ENCODE measurements around the gene KRT37. TPM values are rescaled to one million over a fixed set of nuclear protein-coding genes. Genes with fewer than 3 reads are reported as not detected.
A peak's percentile ranks its signal among the peaks of the same experiment; 100 is the strongest.

Gene KRT37
- total and polyA plus RNA-seq, 7 donors: not detected

- Histone ChIP-seq H3K27ac (no peak overlapping the region), H3K36me3 (ENCODE audit: insufficient read depth in 1 of 2, low read depth in 1 of 2) (no peaks in the 10 kb centered on the region), H3K9me3 (no peaks in the 10 kb centered on the region), H3K4me1 (no peaks in the 10 kb centered on the region), H3K4me3 (no peak overlapping the region), H3K27me3 (ENCODE audit: insufficient read depth in 3 of 3, low read length in 2 of 3) (peaks cover 0 to 3% (median 2%) of the 10 kb centered on the region in 3 donors)
- WGBS, 3 donors: 19 to 33% (median 27%) methylated on average over 2 of the region's 2 CpGs
- peak in 1 of 4 donors; percentile 47 for ATAC-seq
- intact Hi-C loops (cut with DNase I): no loop called here
- DNase-seq: no peak
- TF ChIP-seq CTCF (IDR thresholded peaks at IDR 0.05): no peak
Measured at GRCh38 chr17:41448506-41448905, 24.1 kb upstream of the KRT37 start.

- Histone ChIP-seq H3K36me3 (ENCODE audit: insufficient read depth in 1 of 2, low read depth in 1 of 2) (no peaks in the 10 kb centered on the region), H3K9me3 (no peaks in the 10 kb centered on the region), H3K27ac (no peak overlapping the region), H3K4me3 (no peak overlapping the region), H3K4me1 (no peaks in the 10 kb centered on the region), H3K27me3 (ENCODE audit: insufficient read depth in 3 of 3, low read length in 2 of 3) (peaks cover 0 to 3% (median 2%) of the 10 kb centered on the region in 3 donors)
- ATAC-seq (no peak), DNase-seq (no peak)
- intact Hi-C loops (cut with DNase I): no loop called here
- 59 to 86% (median 76%) methylated on average over 2 of the region's 2 CpGs for WGBS, 3 donors
- TF ChIP-seq CTCF (IDR thresholded peaks at IDR 0.05): no peak
Measured at GRCh38 chr17:41446806-41447205, 22.4 kb upstream of the KRT37 start.

GRCh38 chr17:41444640-41445039, 20.3 kb upstream of the KRT37 start:
- Histone ChIP-seq H3K4me3 (no peak overlapping the region), H3K27me3 (ENCODE audit: insufficient read depth in 3 of 3, low read length in 2 of 3) (peaks cover 0 to 3% (median 2%) of the 10 kb centered on the region in 3 donors), H3K36me3 (ENCODE audit: insufficient read depth in 1 of 2, low read depth in 1 of 2) (no peaks in the 10 kb centered on the region), H3K27ac (no peak overlapping the region), H3K9me3 (no peaks in the 10 kb centered on the region), H3K4me1 (no peaks in the 10 kb centered on the region)
- WGBS, 3 donors: 56 to 72% (median 72%) methylated on average over 3 of the region's 3 CpGs
- TF ChIP-seq CTCF (IDR thresholded peaks at IDR 0.05): no peak
- no peak for DNase-seq
- intact Hi-C loops (cut with DNase I): no loop called here
- no peak for ATAC-seq

- H3K4me1 ChIP-seq: no peaks in the 10 kb centered on the region
- no peak for TF ChIP-seq CTCF (IDR thresholded peaks at IDR 0.05)
- H3K4me3 ChIP-seq: no peak overlapping the region
- H3K27ac ChIP-seq: no peak overlapping the region
- DNase-seq (no peak), ATAC-seq (no peak)
- peaks cover 0 to 3% (median 2%) of the 10 kb centered on the region in 3 donors for H3K27me3 ChIP-seq (ENCODE audit: insufficient read depth in 3 of 3, low read length in 2 of 3)
- no peaks in the 10 kb centered on the region for H3K36me3 ChIP-seq (ENCODE audit: insufficient read depth in 1 of 2, low read depth in 1 of 2)
- intact Hi-C loops (cut with DNase I): no loop called here
- 65 to 75% (median 75%) methylated on average over 1 of the region's 1 CpG for WGBS, 3 donors
- H3K9me3 ChIP-seq: no peaks in the 10 kb centered on the region
Measured at GRCh38 chr17:41444186-41444585, 19.8 kb upstream of the KRT37 start.

- no peaks in the 10 kb centered on the region for H3K4me1 ChIP-seq
- H3K27ac ChIP-seq: no peak overlapping the region
- intact Hi-C loops (cut with DNase I): no loop called here
- H3K9me3 ChIP-seq: no peaks in the 10 kb centered on the region
- H3K27me3 ChIP-seq (ENCODE audit: insufficient read depth in 3 of 3, low read length in 2 of 3): peaks cover 0 to 4% (median 3%) of the 10 kb centered on the region in 3 donors
- WGBS, 3 donors: 57 to 64% (median 62%) methylated on average over 4 of the region's 4 CpGs
- DNase-seq (no peak), ATAC-seq (no peak)
- TF ChIP-seq CTCF (IDR thresholded peaks at IDR 0.05): no peak
- H3K36me3 ChIP-seq (ENCODE audit: insufficient read depth in 1 of 2, low read depth in 1 of 2): no peaks in the 10 kb centered on the region
- H3K4me3 ChIP-seq: no peak overlapping the region
Measured at GRCh38 chr17:41442739-41443138, 18.4 kb upstream of the KRT37 start.

Measured in psoas muscle (tissue), 8 donors.